Measurements from ENCODE around the gene ANKRD33B.
"Not testable (repeated sequence)": the region's sequence is repeated elsewhere in the genome, so short reads cannot be mapped to it uniquely, and the experiment has no call there.

Gene ANKRD33B

GRCh38 chr5:10563945-10564837 lies at the start of gene ANKRD33B:
ANKRD33B (plus strand) TSS chr5:10564070; CDS start chr5:10564468, 398 bp downstream.
- no peaks in the 10 kb centered on the region for H3K36me3 ChIP-seq (ENCODE audit: control insufficient read depth in 2 of 2, insufficient read depth in 2 of 2, low read length in 2 of 2)
- peaks cover 12 to 24% of the 10 kb centered on the region in 2 donors for H3K27me3 ChIP-seq (ENCODE audit: control insufficient read depth in 1 of 2, insufficient read depth in 2 of 2, low read length in 2 of 2)
- peaks cover 31% of the 10 kb centered on the region for H3K4me1 ChIP-seq (ENCODE audit: control insufficient read depth, insufficient read depth, low read length)
- no peak within 1 kb of the TSS for H3K27ac ChIP-seq (ENCODE audit: low read length)
- H3K9ac ChIP-seq (ENCODE audit: low read length in 2 of 2): peak within 1 kb of the TSS in 1 of 2 donors; percentile 38
- H3K9me3 ChIP-seq (ENCODE audit: control insufficient read depth in 2 of 2, low read length in 2 of 2): no peaks in the 10 kb centered on the region
- H3K4me3 ChIP-seq (ENCODE audit: low read length in 2 of 2): peak within 1 kb of the TSS; percentile 63 to 71

DNA sequence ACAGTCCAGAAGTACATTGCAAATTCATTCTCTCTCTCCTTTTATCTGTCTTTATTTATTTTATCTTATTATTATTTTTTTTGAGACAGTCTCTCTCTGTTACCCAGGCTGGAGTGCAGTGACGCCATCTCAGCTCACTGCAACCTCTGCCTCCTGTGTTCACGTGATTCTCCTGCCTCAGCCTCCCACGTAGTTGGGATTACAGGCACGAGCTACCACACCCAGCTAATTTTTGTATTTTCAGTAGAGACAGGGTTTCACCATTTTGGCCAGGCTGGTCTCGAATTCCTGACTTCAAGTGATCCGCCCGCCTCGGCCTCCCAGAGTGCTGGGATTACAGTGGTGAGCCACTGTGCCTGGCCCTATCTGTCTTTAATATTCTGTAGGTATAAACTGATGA lies 49.3 kb upstream of the ANKRD33B start:
- not testable (repeated sequence) for H3K36me3 ChIP-seq (ENCODE audit: control insufficient read depth in 2 of 2, insufficient read depth in 2 of 2, low read length in 2 of 2); H3K27me3 ChIP-seq (ENCODE audit: control insufficient read depth in 1 of 2, insufficient read depth in 2 of 2, low read length in 2 of 2); H3K4me1 ChIP-seq (ENCODE audit: control insufficient read depth, insufficient read depth, low read length); H3K9ac ChIP-seq (ENCODE audit: low read length in 2 of 2); H3K4me3 ChIP-seq (ENCODE audit: low read length in 2 of 2); H3K9me3 ChIP-seq (ENCODE audit: control insufficient read depth in 2 of 2, low read length in 2 of 2); H3K27ac ChIP-seq (ENCODE audit: low read length)

DNA sequence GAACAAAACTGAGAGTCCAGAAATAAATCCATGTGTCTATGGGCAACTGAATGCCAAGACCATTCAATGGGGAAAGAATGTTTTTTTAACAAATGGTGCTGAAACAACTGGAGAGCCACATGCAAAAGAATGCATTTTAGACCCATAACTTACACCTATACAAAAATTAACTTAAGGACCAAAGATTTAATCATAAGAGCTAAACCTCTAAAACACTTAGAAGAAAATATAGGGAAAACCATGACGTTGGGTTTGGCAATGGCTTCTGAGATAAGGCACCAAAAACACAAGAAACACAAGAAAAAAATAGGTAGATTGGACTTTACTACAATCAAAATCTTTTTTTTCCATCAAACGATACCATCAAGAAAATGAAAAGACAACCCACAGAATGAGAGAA lies 48.4 kb upstream of the ANKRD33B start:
- no peaks in the 10 kb centered on the region for H3K9me3 ChIP-seq (ENCODE audit: control insufficient read depth in 2 of 2, low read length in 2 of 2)

DNA sequence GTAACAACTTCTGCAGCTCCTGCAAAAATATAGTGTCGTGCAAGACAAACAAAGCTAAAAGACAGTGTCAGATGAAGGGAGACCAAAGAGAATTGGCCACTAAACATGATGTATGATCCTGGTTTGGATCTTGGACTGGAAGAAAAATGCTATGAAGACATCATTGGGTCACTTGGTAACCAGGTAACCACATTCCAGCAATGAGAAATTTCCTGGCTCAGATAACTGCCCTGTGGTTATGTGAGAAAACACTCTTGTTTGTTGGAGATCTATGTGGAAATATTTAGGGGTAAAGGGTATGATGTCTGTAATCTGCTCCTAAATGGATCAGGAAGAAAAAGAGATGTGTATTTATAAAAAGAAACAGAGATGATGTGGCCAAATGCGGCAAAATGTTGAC lies 45.5 kb upstream of the ANKRD33B start:
- Histone ChIP-seq H3K9ac (ENCODE audit: low read length in 2 of 2) (no peak overlapping the region), H3K27ac (ENCODE audit: low read length) (no peak overlapping the region), H3K9me3 (ENCODE audit: control insufficient read depth in 2 of 2, low read length in 2 of 2) (peaks cover 0 to 2% of the 10 kb centered on the region in 2 donors), H3K4me3 (ENCODE audit: low read length in 2 of 2) (no peak overlapping the region), H3K36me3 (ENCODE audit: control insufficient read depth in 2 of 2, insufficient read depth in 2 of 2, low read length in 2 of 2) (no peaks in the 10 kb centered on the region), H3K4me1 (ENCODE audit: control insufficient read depth, insufficient read depth, low read length) (no peaks in the 10 kb centered on the region), H3K27me3 (ENCODE audit: control insufficient read depth in 1 of 2, insufficient read depth in 2 of 2, low read length in 2 of 2) (peaks cover 0 to 2% of the 10 kb centered on the region in 2 donors)

More for the DNA sequence above, 48.4 kb upstream of the ANKRD33B start:
- Histone ChIP-seq H3K4me3 (ENCODE audit: low read length in 2 of 2) (no peak overlapping the region), H3K36me3 (ENCODE audit: control insufficient read depth in 2 of 2, insufficient read depth in 2 of 2, low read length in 2 of 2) (no peaks in the 10 kb centered on the region), H3K27ac (ENCODE audit: low read length) (no peak overlapping the region), H3K9ac (ENCODE audit: low read length in 2 of 2) (no peak overlapping the region), H3K27me3 (ENCODE audit: control insufficient read depth in 1 of 2, insufficient read depth in 2 of 2, low read length in 2 of 2) (peaks cover 0 to 3% of the 10 kb centered on the region in 2 donors), H3K4me1 (ENCODE audit: control insufficient read depth, insufficient read depth, low read length) (no peaks in the 10 kb centered on the region)

GRCh38 chr5:10519729-10520128 lies 44.1 kb upstream of the ANKRD33B start:
- Histone ChIP-seq H3K27ac (ENCODE audit: low read length) (no peak overlapping the region), H3K9me3 (ENCODE audit: control insufficient read depth in 2 of 2, low read length in 2 of 2) (peaks cover 0 to 2% of the 10 kb centered on the region in 2 donors), H3K27me3 (ENCODE audit: control insufficient read depth in 1 of 2, insufficient read depth in 2 of 2, low read length in 2 of 2) (no peaks in the 10 kb centered on the region)

GRCh38 chr5:10520706-10521105 lies 43.2 kb upstream of the ANKRD33B start:
- Histone ChIP-seq H3K36me3 (ENCODE audit: control insufficient read depth in 2 of 2, insufficient read depth in 2 of 2, low read length in 2 of 2) (no peaks in the 10 kb centered on the region), H3K9ac (ENCODE audit: low read length in 2 of 2) (no peak overlapping the region), H3K27me3 (ENCODE audit: control insufficient read depth in 1 of 2, insufficient read depth in 2 of 2, low read length in 2 of 2) (no peaks in the 10 kb centered on the region), H3K4me1 (ENCODE audit: control insufficient read depth, insufficient read depth, low read length) (no peaks in the 10 kb centered on the region), H3K9me3 (ENCODE audit: control insufficient read depth in 2 of 2, low read length in 2 of 2) (peaks cover 0 to 2% of the 10 kb centered on the region in 2 donors), H3K4me3 (ENCODE audit: low read length in 2 of 2) (no peak overlapping the region), H3K27ac (ENCODE audit: low read length) (no peak overlapping the region)

More at GRCh38 chr5:10519729-10520128, 44.1 kb upstream of the ANKRD33B start:
- no peaks in the 10 kb centered on the region for H3K36me3 ChIP-seq (ENCODE audit: control insufficient read depth in 2 of 2, insufficient read depth in 2 of 2, low read length in 2 of 2)
- H3K4me3 ChIP-seq (ENCODE audit: low read length in 2 of 2): no peak overlapping the region
- H3K9ac ChIP-seq (ENCODE audit: low read length in 2 of 2): no peak overlapping the region
- H3K4me1 ChIP-seq (ENCODE audit: control insufficient read depth, insufficient read depth, low read length): no peaks in the 10 kb centered on the region

GRCh38 chr5:10521466-10522223 lies 42.2 kb upstream of the ANKRD33B start:
- no peaks in the 10 kb centered on the region for H3K36me3 ChIP-seq (ENCODE audit: control insufficient read depth in 2 of 2, insufficient read depth in 2 of 2, low read length in 2 of 2)
- peaks cover 0 to 2% of the 10 kb centered on the region in 2 donors for H3K9me3 ChIP-seq (ENCODE audit: control insufficient read depth in 2 of 2, low read length in 2 of 2)
- no peak overlapping the region for H3K4me3 ChIP-seq (ENCODE audit: low read length in 2 of 2)
- H3K27me3 ChIP-seq (ENCODE audit: control insufficient read depth in 1 of 2, insufficient read depth in 2 of 2, low read length in 2 of 2): no peaks in the 10 kb centered on the region
- H3K27ac ChIP-seq (ENCODE audit: low read length): no peak overlapping the region
- H3K4me1 ChIP-seq (ENCODE audit: control insufficient read depth, insufficient read depth, low read length): no peaks in the 10 kb centered on the region
- no peak overlapping the region for H3K9ac ChIP-seq (ENCODE audit: low read length in 2 of 2)

- no peak overlapping the region for H3K4me3 ChIP-seq (ENCODE audit: low read length in 2 of 2)
- no peaks in the 10 kb centered on the region for H3K4me1 ChIP-seq (ENCODE audit: control insufficient read depth, insufficient read depth, low read length)
- H3K27ac ChIP-seq (ENCODE audit: low read length): no peak overlapping the region
- no peak overlapping the region for H3K9ac ChIP-seq (ENCODE audit: low read length in 2 of 2)
- H3K9me3 ChIP-seq (ENCODE audit: control insufficient read depth in 2 of 2, low read length in 2 of 2): peaks cover 0 to 2% of the 10 kb centered on the region in 2 donors
- H3K27me3 ChIP-seq (ENCODE audit: control insufficient read depth in 1 of 2, insufficient read depth in 2 of 2, low read length in 2 of 2): no peaks in the 10 kb centered on the region
- no peaks in the 10 kb centered on the region for H3K36me3 ChIP-seq (ENCODE audit: control insufficient read depth in 2 of 2, insufficient read depth in 2 of 2, low read length in 2 of 2)
These were observed 41.7 kb upstream of the ANKRD33B start for GRCh38 chr5:10522224-10522611.

GRCh38 chr5:10524376-10525123 lies 39.3 kb upstream of the ANKRD33B start:
- H3K9ac ChIP-seq (ENCODE audit: low read length in 2 of 2): no peak overlapping the region
- peaks cover 0 to 2% of the 10 kb centered on the region in 2 donors for H3K9me3 ChIP-seq (ENCODE audit: control insufficient read depth in 2 of 2, low read length in 2 of 2)
- H3K27ac ChIP-seq (ENCODE audit: low read length): no peak overlapping the region
- H3K4me1 ChIP-seq (ENCODE audit: control insufficient read depth, insufficient read depth, low read length): no peaks in the 10 kb centered on the region
- no peaks in the 10 kb centered on the region for H3K27me3 ChIP-seq (ENCODE audit: control insufficient read depth in 1 of 2, insufficient read depth in 2 of 2, low read length in 2 of 2)
- no peaks in the 10 kb centered on the region for H3K36me3 ChIP-seq (ENCODE audit: control insufficient read depth in 2 of 2, insufficient read depth in 2 of 2, low read length in 2 of 2)
- no peak overlapping the region for H3K4me3 ChIP-seq (ENCODE audit: low read length in 2 of 2)

- no peaks in the 10 kb centered on the region for H3K36me3 ChIP-seq (ENCODE audit: control insufficient read depth in 2 of 2, insufficient read depth in 2 of 2, low read length in 2 of 2)
- H3K27ac ChIP-seq (ENCODE audit: low read length): no peak overlapping the region
- no peak overlapping the region for H3K4me3 ChIP-seq (ENCODE audit: low read length in 2 of 2)
- no peaks in the 10 kb centered on the region for H3K27me3 ChIP-seq (ENCODE audit: control insufficient read depth in 1 of 2, insufficient read depth in 2 of 2, low read length in 2 of 2)
- no peaks in the 10 kb centered on the region for H3K4me1 ChIP-seq (ENCODE audit: control insufficient read depth, insufficient read depth, low read length)
- peaks cover 0 to 2% of the 10 kb centered on the region in 2 donors for H3K9me3 ChIP-seq (ENCODE audit: control insufficient read depth in 2 of 2, low read length in 2 of 2)
- no peak overlapping the region for H3K9ac ChIP-seq (ENCODE audit: low read length in 2 of 2)
These were observed 38.8 kb upstream of the ANKRD33B start for GRCh38 chr5:10525124-10525495.
